Glomerular endothelial cell (primary cell): ENCODE measurements around the gene TECPR1. TPM values are rescaled to one million over a fixed set of nuclear protein-coding genes. Genes with fewer than 3 reads are reported as not detected.

Experiments used
- DNase-seq: peaks from one replicate; pipeline ENCODE4 v3.0.0-alpha.2; 2011; ENCODE audit warnings: low read depth, low spot score; ENCODE audit errors: extremely low read depth
- total RNA-seq: library from RNA; depleted of rRNA; stranded (reverse); fragments of >200 nt; gene quantifications from 2 replicates; pipeline ENCODE4 v1.2.3, GENCODE V29; 2015

TECPR1 gene
- total RNA-seq, 1 donor from 2014 or later, result 66.3 TPM

DNA sequence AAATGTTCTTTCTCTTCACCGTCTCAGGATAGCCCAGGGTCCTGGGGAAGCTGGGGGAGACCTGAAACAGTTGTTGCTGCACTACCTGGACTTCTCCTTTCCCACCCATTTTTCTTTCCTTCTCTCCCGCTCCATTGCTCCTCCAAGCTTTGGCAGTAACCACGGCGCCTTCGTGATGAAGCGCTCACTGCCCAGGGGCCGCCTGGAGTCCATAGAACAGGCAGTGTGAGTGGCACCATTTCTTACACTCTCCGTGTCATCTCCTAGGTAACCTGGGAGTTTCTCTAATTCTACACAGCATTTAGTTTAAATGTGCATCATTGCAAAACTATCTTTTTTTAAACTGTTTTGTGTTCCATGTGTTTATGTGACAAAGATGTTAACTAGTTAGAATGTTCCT lies 81.1 kb downstream of the TECPR1 start:
- DNase-seq, result no peak

DNA sequence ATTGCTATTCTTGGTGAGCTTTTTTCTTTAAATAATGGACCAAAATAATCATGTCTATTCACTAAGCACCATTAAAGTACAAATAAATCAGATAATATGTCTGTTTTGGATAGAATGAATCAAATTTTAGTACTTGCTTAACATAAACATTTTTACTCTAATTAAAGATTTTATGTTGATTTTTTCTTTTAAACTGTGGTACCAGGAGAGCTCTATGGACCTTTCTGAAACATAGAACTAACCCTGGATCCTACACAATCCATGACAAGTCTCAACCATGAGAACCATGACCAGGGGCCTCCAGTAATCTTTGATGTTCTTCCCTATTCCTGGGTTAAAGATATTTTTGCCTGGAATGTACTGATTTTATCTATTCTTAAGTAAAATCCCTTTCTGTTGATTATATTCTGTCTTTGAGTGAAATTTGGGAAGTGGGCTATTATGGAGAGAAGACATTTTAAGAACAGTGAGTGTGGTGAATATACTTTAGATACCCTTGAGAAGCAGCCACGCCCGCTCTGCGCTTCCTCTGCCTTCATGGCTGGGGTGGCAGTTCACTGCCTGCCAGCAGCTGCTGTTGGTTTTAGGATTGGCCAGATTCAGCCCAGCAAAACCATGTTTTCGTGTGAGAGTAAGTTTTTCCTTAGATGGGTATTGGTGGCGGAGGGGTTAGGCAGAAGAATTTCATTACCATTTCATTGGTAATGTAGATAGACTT lies 83.0 kb downstream of the TECPR1 start:
- DNase-seq, result no peak

DNA sequence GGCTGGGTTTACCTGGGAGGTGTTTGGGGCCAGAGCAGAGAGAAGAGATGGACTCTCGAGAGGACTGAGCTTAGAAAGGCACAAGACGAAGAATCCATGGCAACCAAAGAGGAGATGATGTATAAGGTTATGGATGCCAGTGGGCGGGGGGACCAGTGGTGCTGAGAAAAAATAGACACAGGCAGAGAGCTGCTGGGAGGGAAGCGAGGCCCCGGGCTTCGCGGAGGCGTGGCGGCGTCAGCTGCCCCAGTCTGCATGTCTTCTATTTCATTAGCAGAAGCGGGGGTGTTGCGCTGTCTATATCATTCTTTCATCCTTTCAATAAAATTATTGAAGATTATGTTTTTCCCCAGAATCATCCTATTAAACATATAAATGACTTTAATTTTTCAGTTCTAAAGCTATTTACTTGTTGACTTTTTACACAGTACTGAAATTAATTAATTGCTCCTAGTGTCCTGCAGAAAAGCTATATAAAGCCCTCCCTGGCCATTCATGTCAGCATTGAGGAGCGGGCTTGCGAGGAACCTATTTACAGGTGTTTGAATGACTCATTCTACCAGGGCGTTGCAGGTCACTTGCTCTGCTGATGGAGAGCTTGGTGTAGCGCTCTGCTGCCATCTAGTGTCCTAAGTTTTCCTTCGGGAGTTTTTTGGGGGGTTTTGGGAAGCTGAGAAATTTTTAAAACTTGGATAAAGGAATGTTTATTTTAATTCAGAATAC lies 83.7 kb downstream of the TECPR1 start:
- no peak for DNase-seq

DNA sequence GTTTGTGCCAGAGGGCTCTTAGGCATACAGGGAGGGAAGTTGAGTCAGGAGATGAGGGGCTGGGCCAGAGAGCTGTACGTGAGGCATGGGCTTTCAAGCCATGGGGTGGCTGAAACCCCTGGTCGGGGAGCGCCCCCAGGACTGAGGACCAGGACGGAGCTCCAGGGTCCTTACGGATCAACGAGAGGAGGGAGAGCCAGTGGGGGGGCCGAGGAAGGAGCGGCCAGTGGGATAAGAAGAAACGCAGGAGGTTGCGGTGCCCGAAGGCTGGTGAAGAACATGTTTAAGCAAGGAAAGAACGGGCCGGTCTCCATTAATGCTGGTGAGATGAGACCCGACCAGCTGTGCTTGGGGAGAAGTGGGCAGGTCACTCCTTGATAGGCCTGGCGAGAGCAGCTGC lies 84.4 kb downstream of the TECPR1 start:
- DNase-seq, result no peak

DNA sequence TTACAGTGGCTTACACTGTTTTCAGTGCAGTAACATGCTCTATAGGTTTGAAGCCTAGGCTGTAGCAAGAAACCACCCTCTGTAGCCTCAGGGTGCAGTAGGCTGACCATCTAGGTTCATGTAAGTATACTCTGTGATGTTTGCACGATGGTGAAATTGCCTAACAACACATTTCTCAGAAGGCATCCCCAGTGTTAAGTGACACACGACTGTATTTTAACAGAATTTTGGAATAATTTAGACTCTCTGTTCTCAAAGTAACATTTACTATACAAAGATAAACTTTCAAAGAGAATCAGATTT lies 85.4 kb downstream of the TECPR1 start:
- no peak for DNase-seq

DNA sequence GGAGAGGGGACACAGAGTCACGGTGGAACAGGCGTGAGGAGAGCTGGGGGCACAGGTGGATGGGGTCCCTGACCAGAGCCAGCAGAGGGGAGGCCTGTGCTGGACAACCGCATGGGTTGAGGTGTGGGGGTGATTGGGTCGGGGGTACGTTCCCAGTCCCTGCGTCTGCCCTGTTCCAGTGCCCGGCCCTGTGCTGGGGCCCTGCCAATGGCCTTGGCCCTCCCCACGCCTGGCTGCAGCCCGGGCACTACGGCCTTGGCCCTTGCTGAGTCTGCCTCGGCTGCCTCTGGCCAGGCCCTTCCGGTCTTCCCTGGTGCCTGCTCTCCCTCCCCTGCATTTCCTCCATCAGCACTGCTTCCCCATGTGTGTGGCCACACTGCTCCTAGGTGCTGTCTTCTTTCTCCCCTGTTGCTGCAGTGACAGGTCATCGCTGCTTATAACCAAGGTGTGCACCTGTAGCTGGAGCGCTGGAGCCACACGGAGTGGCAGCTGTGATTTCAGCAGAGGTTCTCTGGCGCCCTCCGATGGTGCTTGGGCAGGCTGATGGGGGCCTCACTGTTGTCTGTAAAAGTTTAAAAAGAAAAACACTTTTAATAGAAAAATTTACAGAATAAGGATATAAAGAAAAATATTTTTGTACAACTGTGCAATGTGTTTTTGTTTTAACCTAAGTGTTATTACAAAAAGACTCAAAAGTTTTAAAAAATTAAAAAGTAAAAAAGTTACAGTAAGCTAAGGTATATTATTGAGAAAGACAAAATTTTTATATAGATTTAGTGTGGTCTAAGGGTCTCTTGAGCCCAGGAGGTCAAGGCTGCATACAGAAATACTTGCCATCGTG lies 86.0 kb downstream of the TECPR1 start:
- DNase-seq, result no peak

Other genes with a start within 250 kb of the TECPR1 start
- 13.6 and 14.6 TPM in 2 replicates for gene LMTK2, start 145.4 kb downstream of the TECPR1 start, total RNA-seq
- 0.53 and 0.68 TPM in 2 replicates for gene BHLHA15, start 40.8 kb downstream of the TECPR1 start, total RNA-seq
- 107 and 140 TPM in 2 replicates for gene BRI3, start 29.5 kb upstream of the TECPR1 start, total RNA-seq
- 5.1 and 6.4 TPM in 2 replicates for gene BAIAP2L1, start 148.9 kb upstream of the TECPR1 start, total RNA-seq